ENCODE measurements around the gene TMTC1.
"Not testable (repeated sequence)": the region's sequence is repeated elsewhere in the genome, so short reads cannot be mapped to it uniquely, and the experiment has no call there.

The TMTC1 gene

GRCh38 chr12:29580971-29581370, 202.8 kb downstream of the TMTC1 start:
- in situ Hi-C loops (cut with MboI; ENCODE audit: low sequenced_read_pairs): no loop called here

- in situ Hi-C loops (cut with MboI; ENCODE audit: low sequenced_read_pairs): no loop called here
These were observed 205.0 kb downstream of the TMTC1 start for GRCh38 chr12:29578731-29579130.

GRCh38 chr12:29578070-29578469, 205.7 kb downstream of the TMTC1 start:
- in situ Hi-C loops (cut with MboI; ENCODE audit: low sequenced_read_pairs): no loop called here

- in situ Hi-C loops (cut with MboI; ENCODE audit: low sequenced_read_pairs): no loop called here
These were observed 209.2 kb downstream of the TMTC1 start for GRCh38 chr12:29574500-29574899.

GRCh38 chr12:29572938-29573337, 210.8 kb downstream of the TMTC1 start:
- in situ Hi-C loops (cut with MboI; ENCODE audit: low sequenced_read_pairs): no loop called here

- in situ Hi-C loops (cut with MboI; ENCODE audit: low sequenced_read_pairs): no loop called here
These were observed 211.3 kb downstream of the TMTC1 start for GRCh38 chr12:29572464-29572863.

GRCh38 chr12:29569132-29569757, 214.5 kb downstream of the TMTC1 start:
- in situ Hi-C loops (cut with MboI; ENCODE audit: low sequenced_read_pairs): no loop called here

GRCh38 chr12:29566441-29566840, 217.3 kb downstream of the TMTC1 start:
- in situ Hi-C loops (cut with MboI; ENCODE audit: low sequenced_read_pairs): no loop called here

- in situ Hi-C loops (cut with MboI; ENCODE audit: low sequenced_read_pairs): no loop called here
These were observed 218.0 kb downstream of the TMTC1 start for GRCh38 chr12:29565727-29566126.

- in situ Hi-C loops (cut with MboI; ENCODE audit: low sequenced_read_pairs): no loop called here
These were observed 218.8 kb downstream of the TMTC1 start for GRCh38 chr12:29564925-29565324.

GRCh38 chr12:29563636-29564035, 220.1 kb downstream of the TMTC1 start:
- in situ Hi-C loops (cut with MboI; ENCODE audit: low sequenced_read_pairs): no loop called here

- in situ Hi-C loops (cut with MboI; ENCODE audit: low sequenced_read_pairs): no loop called here
These were observed 220.7 kb downstream of the TMTC1 start for GRCh38 chr12:29563071-29563470.

GRCh38 chr12:29562110-29562804, 221.5 kb downstream of the TMTC1 start:
- in situ Hi-C loops (cut with MboI; ENCODE audit: low sequenced_read_pairs): no loop called here

GRCh38 chr12:29561664-29562071, 222.1 kb downstream of the TMTC1 start:
- in situ Hi-C loops (cut with MboI; ENCODE audit: low sequenced_read_pairs): no loop called here

GRCh38 chr12:29559198-29559597, 224.5 kb downstream of the TMTC1 start:
- in situ Hi-C loops (cut with MboI; ENCODE audit: low sequenced_read_pairs): no loop called here

GRCh38 chr12:29556363-29556762, 227.4 kb downstream of the TMTC1 start:
- in situ Hi-C loops (cut with MboI; ENCODE audit: low sequenced_read_pairs): no loop called here

- in situ Hi-C loops (cut with MboI; ENCODE audit: low sequenced_read_pairs): not testable (repeated sequence)
These were observed 228.3 kb downstream of the TMTC1 start for GRCh38 chr12:29555451-29555850.

- in situ Hi-C loops (cut with MboI; ENCODE audit: low sequenced_read_pairs): no loop called here
These were observed 230.6 kb downstream of the TMTC1 start for GRCh38 chr12:29552994-29553748.

GRCh38 chr12:29552324-29552927, 231.3 kb downstream of the TMTC1 start:
- in situ Hi-C loops (cut with MboI; ENCODE audit: low sequenced_read_pairs): no loop called here

GRCh38 chr12:29551812-29552211, 231.9 kb downstream of the TMTC1 start:
- in situ Hi-C loops (cut with MboI; ENCODE audit: low sequenced_read_pairs): no loop called here

- in situ Hi-C loops (cut with MboI; ENCODE audit: low sequenced_read_pairs): no loop called here
These were observed 235.9 kb downstream of the TMTC1 start for GRCh38 chr12:29547864-29548263.

All from HL-60/S4 treated with retinoic acid at 250 ng/mL for 4 days and 3 days (cell line).